ENCODE measurements around the gene TGM6. TPM values are rescaled to one million over a fixed set of nuclear protein-coding genes. Genes with fewer than 3 reads are reported as not detected.

The TGM6 gene
- total RNA-seq, 2 donors from 2014 or later, result not detected

DNA sequence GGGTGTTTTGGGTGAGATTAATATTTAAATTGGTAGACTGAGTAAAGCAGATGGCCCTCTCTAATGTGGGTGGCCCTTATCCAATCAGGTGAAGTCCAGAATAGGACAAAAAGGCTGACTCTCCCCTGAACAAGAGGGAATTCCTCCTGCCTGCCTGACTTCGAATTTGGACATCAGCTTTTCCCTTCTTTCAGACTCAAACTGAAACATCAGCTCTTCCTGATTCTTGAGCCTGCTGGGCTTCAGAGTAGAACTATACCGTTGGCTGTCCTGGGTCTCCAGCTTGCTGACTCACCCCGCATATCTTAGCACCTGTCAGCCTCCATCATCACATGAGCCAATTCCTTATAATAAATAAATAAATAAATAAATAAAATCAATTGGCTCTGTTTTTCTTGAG is 15.0 kb upstream of the TGM6 start:
- Histone ChIP-seq H3K27ac (no peak overlapping the region), H3K27me3 (replicated peaks; ENCODE audit: insufficient read depth) (no peaks in the 10 kb centered on the region), H3K9me3 (no peaks in the 10 kb centered on the region), H3K36me3 (no peaks in the 10 kb centered on the region), H3K4me1 (ENCODE audit: control insufficient read depth in 1 of 2, low read depth in 2 of 2) (no peaks in the 10 kb centered on the region), H3K4me3 (no peak overlapping the region)
- no peak for DNase-seq (ENCODE audit: low spot score)
- TF ChIP-seq, protein P1, sequence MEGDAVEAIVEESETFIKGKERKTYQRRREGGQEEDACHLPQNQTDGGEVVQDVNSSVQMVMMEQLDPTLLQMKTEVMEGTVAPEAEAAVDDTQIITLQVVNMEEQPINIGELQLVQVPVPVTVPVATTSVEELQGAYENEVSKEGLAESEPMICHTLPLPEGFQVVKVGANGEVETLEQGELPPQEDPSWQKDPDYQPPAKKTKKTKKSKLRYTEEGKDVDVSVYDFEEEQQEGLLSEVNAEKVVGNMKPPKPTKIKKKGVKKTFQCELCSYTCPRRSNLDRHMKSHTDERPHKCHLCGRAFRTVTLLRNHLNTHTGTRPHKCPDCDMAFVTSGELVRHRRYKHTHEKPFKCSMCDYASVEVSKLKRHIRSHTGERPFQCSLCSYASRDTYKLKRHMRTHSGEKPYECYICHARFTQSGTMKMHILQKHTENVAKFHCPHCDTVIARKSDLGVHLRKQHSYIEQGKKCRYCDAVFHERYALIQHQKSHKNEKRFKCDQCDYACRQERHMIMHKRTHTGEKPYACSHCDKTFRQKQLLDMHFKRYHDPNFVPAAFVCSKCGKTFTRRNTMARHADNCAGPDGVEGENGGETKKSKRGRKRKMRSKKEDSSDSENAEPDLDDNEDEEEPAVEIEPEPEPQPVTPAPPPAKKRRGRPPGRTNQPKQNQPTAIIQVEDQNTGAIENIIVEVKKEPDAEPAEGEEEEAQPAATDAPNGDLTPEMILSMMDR (IDR thresholded peaks at IDR 0.05), result no peak
- ATAC-seq (ENCODE audit: insufficient number of reproducible peaks, low FRiP score, low read depth), result no peak

DNA sequence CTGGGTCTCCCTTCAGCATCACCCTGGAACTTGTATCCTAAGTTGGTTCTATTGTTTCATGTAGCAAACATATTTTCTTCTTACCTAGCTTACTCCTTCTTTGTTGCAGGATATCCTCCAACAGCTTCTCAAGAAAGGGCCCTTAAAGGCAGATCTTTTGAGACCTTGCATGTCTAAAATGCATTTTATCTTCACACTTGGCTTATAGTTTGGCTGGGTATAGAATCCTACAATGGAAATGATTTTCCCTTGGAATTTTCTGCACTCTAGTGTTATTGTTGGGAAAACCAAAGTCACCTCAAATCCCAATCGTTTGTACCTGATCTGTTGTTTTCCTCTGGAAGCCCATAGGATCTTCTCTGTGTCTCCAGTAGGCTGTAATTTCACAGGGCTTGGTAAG is 12.1 kb upstream of the TGM6 start:
- Histone ChIP-seq H3K9me3 (no peaks in the 10 kb centered on the region), H3K4me1 (ENCODE audit: control insufficient read depth in 1 of 2, low read depth in 2 of 2) (no peaks in the 10 kb centered on the region)

DNA sequence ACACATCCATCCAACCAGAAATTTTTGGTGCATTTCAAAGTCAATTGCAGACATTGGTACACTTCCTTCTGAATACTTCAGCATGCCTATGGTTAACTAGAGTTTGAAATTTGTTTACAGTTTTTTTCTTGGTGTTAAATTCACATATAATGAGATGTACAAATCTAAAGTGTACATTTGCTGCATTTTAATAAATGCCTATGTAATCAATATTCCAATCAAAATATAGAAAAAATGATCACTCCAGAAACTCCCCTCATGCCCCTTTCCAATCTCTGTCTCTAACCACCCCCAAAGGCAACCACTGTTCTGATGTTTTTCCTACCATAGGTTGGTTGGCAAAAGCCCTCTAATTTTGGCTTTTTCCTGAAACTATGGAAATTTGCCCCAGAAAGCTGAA is 7.6 kb upstream of the TGM6 start:
- ATAC-seq (ENCODE audit: insufficient number of reproducible peaks, low FRiP score, low read depth) (no peak), DNase-seq (ENCODE audit: low spot score) (no peak)
- Histone ChIP-seq H3K4me3 (no peak overlapping the region), H3K36me3 (no peaks in the 10 kb centered on the region), H3K27me3 (replicated peaks; ENCODE audit: insufficient read depth) (no peaks in the 10 kb centered on the region), H3K4me1 (ENCODE audit: control insufficient read depth in 1 of 2, low read depth in 2 of 2) (no peaks in the 10 kb centered on the region), H3K9me3 (no peaks in the 10 kb centered on the region), H3K27ac (no peak overlapping the region)
- TF ChIP-seq, protein P1 (IDR thresholded peaks at IDR 0.05), result no peak

More for the DNA sequence above, 12.1 kb upstream of the TGM6 start:
- H3K27me3 ChIP-seq (replicated peaks; ENCODE audit: insufficient read depth), result no peaks in the 10 kb centered on the region
- TF ChIP-seq, protein P1 (IDR thresholded peaks at IDR 0.05), result no peak
- no peaks in the 10 kb centered on the region for H3K36me3 ChIP-seq
- no peak overlapping the region for H3K4me3 ChIP-seq
- H3K27ac ChIP-seq, result no peak overlapping the region
- ATAC-seq (ENCODE audit: insufficient number of reproducible peaks, low FRiP score, low read depth), result no peak
- DNase-seq (ENCODE audit: low spot score), result no peak

DNA sequence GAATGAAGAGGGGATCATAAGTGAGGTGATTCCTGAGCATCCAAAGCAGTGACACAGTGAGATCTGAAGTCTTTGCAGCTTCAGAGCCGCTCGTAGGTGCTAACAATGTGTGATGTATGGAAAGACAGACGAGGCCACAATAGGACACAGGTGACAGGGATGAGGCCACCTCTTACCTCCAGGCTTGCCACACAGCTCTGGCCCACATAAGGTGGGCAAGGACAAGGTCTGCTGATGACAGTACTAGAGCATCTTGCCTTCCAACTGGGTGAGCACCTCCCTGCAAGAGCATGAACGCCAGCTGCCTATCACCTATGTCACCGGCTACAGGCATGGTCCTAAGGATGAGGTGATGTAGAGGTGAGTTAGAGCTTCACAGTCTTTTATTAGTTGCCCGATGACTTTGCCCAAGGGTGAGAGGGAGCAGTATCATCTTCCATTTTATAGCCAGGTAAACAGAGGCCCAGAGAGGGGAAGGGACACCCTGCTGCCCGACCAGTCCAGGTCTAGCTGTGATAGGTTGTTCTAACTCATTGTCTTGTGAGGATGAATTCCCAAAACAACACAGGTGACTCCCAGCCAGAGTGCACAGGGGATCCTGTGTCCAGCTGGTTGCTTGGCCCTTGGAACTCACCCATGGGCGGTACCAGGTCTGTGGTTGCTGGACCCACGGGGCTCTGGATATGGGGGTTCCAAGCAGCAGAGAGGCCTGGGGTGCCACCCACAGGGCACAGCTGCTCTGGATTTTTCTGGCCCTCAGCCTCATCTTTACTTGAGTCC is 6.2 kb upstream of the TGM6 start:
- no peak for DNase-seq (ENCODE audit: low spot score)
- Histone ChIP-seq H3K27ac (no peak overlapping the region), H3K9me3 (no peaks in the 10 kb centered on the region), H3K4me3 (no peak overlapping the region), H3K4me1 (ENCODE audit: control insufficient read depth in 1 of 2, low read depth in 2 of 2) (no peaks in the 10 kb centered on the region), H3K27me3 (replicated peaks; ENCODE audit: insufficient read depth) (no peaks in the 10 kb centered on the region), H3K36me3 (no peaks in the 10 kb centered on the region)
- TF ChIP-seq, protein P1 (IDR thresholded peaks at IDR 0.05), result no peak
- ATAC-seq (ENCODE audit: insufficient number of reproducible peaks, low FRiP score, low read depth), result no peak

DNA sequence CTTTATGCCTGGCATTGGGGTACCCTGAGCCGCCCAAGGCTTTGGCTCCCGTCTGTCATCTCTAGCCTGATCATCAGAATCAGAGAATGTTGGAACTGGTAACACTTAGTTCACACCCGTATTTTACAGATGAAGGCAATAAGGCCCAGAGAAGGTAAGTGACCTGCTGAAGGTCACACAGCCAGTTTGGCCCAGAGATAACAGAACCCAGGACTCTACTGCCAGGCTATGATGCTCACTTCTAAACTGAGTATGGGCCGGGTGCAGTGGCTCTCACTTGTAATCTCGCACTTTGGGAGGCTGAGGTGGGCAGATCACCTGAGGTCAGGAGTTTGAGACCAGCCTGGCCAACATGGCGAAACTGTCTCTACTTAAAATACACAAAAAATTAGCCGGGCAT is 1.8 kb upstream of the TGM6 start:
- TF ChIP-seq, protein P1 (IDR thresholded peaks at IDR 0.05), result no peak
- ATAC-seq (ENCODE audit: insufficient number of reproducible peaks, low FRiP score, low read depth), result no peak
- no peak for DNase-seq (ENCODE audit: low spot score)

More for the DNA sequence above, 1.8 kb upstream of the TGM6 start:
- Histone ChIP-seq H3K27me3 (replicated peaks; ENCODE audit: insufficient read depth) (no peaks in the 10 kb centered on the region), H3K27ac (no peak overlapping the region), H3K36me3 (no peaks in the 10 kb centered on the region), H3K4me3 (no peak overlapping the region), H3K9me3 (no peaks in the 10 kb centered on the region), H3K4me1 (ENCODE audit: control insufficient read depth in 1 of 2, low read depth in 2 of 2) (no peaks in the 10 kb centered on the region)
